ENCODE results near the gene NEDD4L.

NEDD4L gene

GRCh38 chr18:58044370-58045241, 580 bp downstream of the NEDD4L start:
- no peak for TF ChIP-seq PATZ1 (CRISPR knock-in tag; IDR thresholded peaks at IDR 0.05; ENCODE audit: borderline replicate concordance)
- TF ChIP-seq OSR1 (CRISPR knock-in tag; IDR thresholded peaks at IDR 0.05), result no peak
- no peak for TF ChIP-seq SNAI2 (CRISPR knock-in tag; IDR thresholded peaks at IDR 0.05)
- no peak for TF ChIP-seq TCF4 (CRISPR knock-in tag; IDR thresholded peaks at IDR 0.05; ENCODE audit: borderline replicate concordance)
- TF ChIP-seq, protein P1, sequence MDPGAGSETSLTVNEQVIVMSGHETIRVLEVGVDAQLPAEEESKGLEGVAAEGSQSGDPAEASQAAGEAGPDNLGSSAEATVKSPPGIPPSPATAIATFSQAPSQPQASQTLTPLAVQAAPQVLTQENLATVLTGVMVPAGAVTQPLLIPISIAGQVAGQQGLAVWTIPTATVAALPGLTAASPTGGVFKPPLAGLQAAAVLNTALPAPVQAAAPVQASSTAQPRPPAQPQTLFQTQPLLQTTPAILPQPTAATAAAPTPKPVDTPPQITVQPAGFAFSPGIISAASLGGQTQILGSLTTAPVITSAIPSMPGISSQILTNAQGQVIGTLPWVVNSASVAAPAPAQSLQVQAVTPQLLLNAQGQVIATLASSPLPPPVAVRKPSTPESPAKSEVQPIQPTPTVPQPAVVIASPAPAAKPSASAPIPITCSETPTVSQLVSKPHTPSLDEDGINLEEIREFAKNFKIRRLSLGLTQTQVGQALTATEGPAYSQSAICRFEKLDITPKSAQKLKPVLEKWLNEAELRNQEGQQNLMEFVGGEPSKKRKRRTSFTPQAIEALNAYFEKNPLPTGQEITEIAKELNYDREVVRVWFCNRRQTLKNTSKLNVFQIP (CRISPR knock-in tag; IDR thresholded peaks at IDR 0.05; ENCODE audit: borderline replicate concordance, low read depth), result no peak
- TF ChIP-seq ZNF70 (CRISPR knock-in tag; IDR thresholded peaks at IDR 0.05), result no peak
- TF ChIP-seq CSDC2 (CRISPR knock-in tag; IDR thresholded peaks at IDR 0.05), result no peak
- no peak for TF ChIP-seq ZNF8 (CRISPR knock-in tag; IDR thresholded peaks at IDR 0.05)
- TF ChIP-seq, protein P2, sequence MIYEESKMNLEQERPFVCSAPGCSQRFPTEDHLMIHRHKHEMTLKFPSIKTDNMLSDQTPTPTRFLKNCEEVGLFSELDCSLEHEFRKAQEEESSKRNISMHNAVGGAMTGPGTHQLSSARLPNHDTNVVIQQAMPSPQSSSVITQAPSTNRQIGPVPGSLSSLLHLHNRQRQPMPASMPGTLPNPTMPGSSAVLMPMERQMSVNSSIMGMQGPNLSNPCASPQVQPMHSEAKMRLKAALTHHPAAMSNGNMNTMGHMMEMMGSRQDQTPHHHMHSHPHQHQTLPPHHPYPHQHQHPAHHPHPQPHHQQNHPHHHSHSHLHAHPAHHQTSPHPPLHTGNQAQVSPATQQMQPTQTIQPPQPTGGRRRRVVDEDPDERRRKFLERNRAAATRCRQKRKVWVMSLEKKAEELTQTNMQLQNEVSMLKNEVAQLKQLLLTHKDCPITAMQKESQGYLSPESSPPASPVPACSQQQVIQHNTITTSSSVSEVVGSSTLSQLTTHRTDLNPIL (CRISPR knock-in tag; IDR thresholded peaks at IDR 0.05; ENCODE audit: low read depth), result no peak
- TF ChIP-seq ISL1 (CRISPR knock-in tag; IDR thresholded peaks at IDR 0.05), result no peak
- TF ChIP-seq ZFP3 (CRISPR knock-in tag; IDR thresholded peaks at IDR 0.05), result no peak
- TF ChIP-seq CSRNP3 (CRISPR knock-in tag; IDR thresholded peaks at IDR 0.05), result no peak
- TF ChIP-seq ZC3H10 (CRISPR knock-in tag; IDR thresholded peaks at IDR 0.05), result no peak
- TF ChIP-seq ESRRG (CRISPR knock-in tag; IDR thresholded peaks at IDR 0.05), result no peak
- no peak for TF ChIP-seq RARB (CRISPR knock-in tag; IDR thresholded peaks at IDR 0.05)
- peak; percentile 53 for ATAC-seq

- TF ChIP-seq TCF4 (CRISPR knock-in tag; IDR thresholded peaks at IDR 0.05; ENCODE audit: borderline replicate concordance), result no peak
- TF ChIP-seq ZFP30 (CRISPR knock-in tag; IDR thresholded peaks at IDR 0.05), result no peak
- no peak for TF ChIP-seq PPARA (CRISPR knock-in tag; IDR thresholded peaks at IDR 0.05; ENCODE audit: borderline replicate concordance)
- TF ChIP-seq, protein P1 (CRISPR knock-in tag; IDR thresholded peaks at IDR 0.05; ENCODE audit: borderline replicate concordance, low read depth), result no peak
- no peak for TF ChIP-seq GLIS3 (CRISPR knock-in tag; IDR thresholded peaks at IDR 0.05)
- TF ChIP-seq, protein P2 (CRISPR knock-in tag; IDR thresholded peaks at IDR 0.05; ENCODE audit: low read depth), result no peak
- TF ChIP-seq ESRRG (CRISPR knock-in tag; IDR thresholded peaks at IDR 0.05), result no peak
- no peak for TF ChIP-seq ARNTL (CRISPR knock-in tag; IDR thresholded peaks at IDR 0.05; ENCODE audit: borderline replicate concordance, low read depth)
- no peak for TF ChIP-seq TSHZ2 (CRISPR knock-in tag; IDR thresholded peaks at IDR 0.05)
- no peak for TF ChIP-seq ZNF565 (CRISPR knock-in tag; conservative IDR thresholded peaks at IDR 0.05; ENCODE audit: low read depth)
- no peak for TF ChIP-seq ZFP3 (CRISPR knock-in tag; IDR thresholded peaks at IDR 0.05)
- TF ChIP-seq RARB (CRISPR knock-in tag; IDR thresholded peaks at IDR 0.05), result no peak
- no peak for TF ChIP-seq PATZ1 (CRISPR knock-in tag; IDR thresholded peaks at IDR 0.05; ENCODE audit: borderline replicate concordance)
- peak; percentile 16 for ATAC-seq
These were observed 1.4 kb downstream of the NEDD4L start for GRCh38 chr18:58045242-58046092.
